Activated CD4-positive, alpha-beta memory T cell treated with anti-CD3 and anti-CD28 coated beads for 36 hours (primary cell): ENCODE results near the gene KCTD16. TPM values are rescaled to one million over a fixed set of nuclear protein-coding genes. Genes with fewer than 3 reads are reported as not detected.

Experiments used
- CTCF ChIA-PET: fragments of 350-600 bp; sonication (Branson Sonifier 250); formaldehyde crosslinking; loops from one replicate; lab custom pipeline; 2021; ENCODE audit warnings: antibody characterized with exemption, inconsistent platforms; lab: Charles Lee
- POLR2A ChIA-PET: fragments of 350-600 bp; sonication (Branson Sonifier 250); formaldehyde crosslinking; loops from one replicate; lab custom pipeline; 2021; ENCODE audit warnings: antibody characterized with exemption; lab: Charles Lee
- DNase-seq: peaks from one replicate; pipeline ENCODE4 v3.0.0-alpha.2; 2020
- H3K27ac Mint-ChIP-seq: one replicate; pipeline ENCODE4 v1.8.0; 2021; ENCODE audit warnings: mixed read lengths
- H3K27me3 Mint-ChIP-seq: one replicate; pipeline ENCODE4 v1.8.0; 2021; ENCODE audit warnings: mixed read lengths
- H3K36me3 Mint-ChIP-seq: one replicate; pipeline ENCODE4 v1.8.0; 2021; ENCODE audit warnings: mixed read lengths
- H3K4me1 Mint-ChIP-seq: one replicate; pipeline ENCODE4 v1.8.0; 2021; ENCODE audit warnings: low read depth, mixed read lengths
- H3K4me3 Mint-ChIP-seq: one replicate; pipeline ENCODE4 v1.8.0; 2021; ENCODE audit warnings: mild to moderate bottlenecking, mixed read lengths
- H3K9me3 Mint-ChIP-seq: one replicate; pipeline ENCODE4 v1.8.0; 2021; ENCODE audit warnings: mixed read lengths
- intact Hi-C: fragments of 100-400 bp; cut with micrococcal nuclease; formaldehyde crosslinking; loops from one replicate; pipeline ENCODE4 v1.15.1; 2023
- total RNA-seq, 2 experiments: library from RNA; stranded (reverse); gene quantifications; one replicate each; pipeline ENCODE4 v1.2.3, GENCODE V29; 2021

KCTD16 gene
- total RNA-seq, 2 experiments from 2014 or later: 0.24 to 0.27 TPM

DNA sequence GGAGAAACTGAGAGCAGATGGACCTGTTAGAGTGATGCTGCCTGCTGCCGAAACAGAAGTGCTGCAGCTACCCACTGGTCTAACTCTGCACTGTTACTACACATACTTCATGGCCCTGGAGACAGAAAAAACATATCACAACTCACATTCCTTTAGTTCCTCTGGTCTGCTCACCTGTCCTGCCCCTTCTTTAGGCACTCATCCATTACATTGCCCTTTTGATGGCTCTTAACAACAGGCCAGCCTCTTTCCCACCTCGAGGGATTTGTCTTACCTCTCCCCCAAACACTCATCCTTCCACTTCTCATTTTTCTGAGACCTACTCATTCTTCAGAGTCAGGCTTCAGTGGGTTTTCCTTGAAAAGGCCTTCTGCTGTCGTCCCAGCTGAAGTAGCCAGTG lies 49.2 kb downstream of the KCTD16 start:
- CTCF ChIA-PET: interaction anchor here (1.3 kb wide), 1 partner anchor 16 kb away, joined by 4 read pairs; no protein-coding TSS in a partner anchor
- H3K36me3 Mint-ChIP-seq: no peaks in the 10 kb centered on the region
- peaks cover 20% of the 10 kb centered on the region for H3K27me3 Mint-ChIP-seq
- DNase-seq: no peak
- no peak overlapping the region for H3K27ac Mint-ChIP-seq
- intact Hi-C loops: no loop called here
- POLR2A ChIA-PET: no interaction called here
- H3K4me1 Mint-ChIP-seq: no peaks in the 10 kb centered on the region
- H3K4me3 Mint-ChIP-seq: no peak overlapping the region
- H3K9me3 Mint-ChIP-seq: no peaks in the 10 kb centered on the region

DNA sequence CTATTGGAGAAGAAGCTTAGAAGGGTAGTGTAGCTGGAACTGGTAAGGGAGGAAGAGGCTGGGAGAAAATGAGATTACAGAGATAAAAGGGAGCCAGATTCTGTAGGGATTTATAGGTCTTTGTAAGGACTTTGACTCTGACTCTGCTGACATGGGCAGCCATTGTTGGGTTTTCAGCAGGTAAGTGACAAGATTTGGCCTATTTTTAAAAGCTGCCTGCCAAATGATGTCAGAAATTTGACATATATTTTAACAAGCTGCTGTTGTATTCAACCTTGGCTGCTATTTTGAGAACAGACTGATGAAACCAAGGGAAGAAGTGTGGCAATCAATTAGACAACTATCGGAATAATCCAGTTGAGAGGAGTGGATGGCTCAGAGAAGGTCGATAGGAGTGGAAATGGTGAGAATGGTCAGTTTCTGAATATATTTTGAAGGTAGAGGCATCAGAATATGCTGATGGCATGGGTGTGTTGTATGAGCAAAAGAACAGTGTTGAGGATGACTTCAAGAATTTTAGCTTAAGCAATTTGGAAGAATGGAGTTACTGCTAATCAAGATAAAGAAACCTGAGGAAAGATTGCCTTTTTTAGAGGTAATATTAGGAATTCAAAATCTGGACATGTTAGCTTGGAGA lies 56.8 kb downstream of the KCTD16 start:
- POLR2A ChIA-PET: no interaction called here
- CTCF ChIA-PET: interaction anchor here (0.8 kb wide), 1 partner anchor 10 kb away, joined by 3 read pairs; no protein-coding TSS in a partner anchor

DNA sequence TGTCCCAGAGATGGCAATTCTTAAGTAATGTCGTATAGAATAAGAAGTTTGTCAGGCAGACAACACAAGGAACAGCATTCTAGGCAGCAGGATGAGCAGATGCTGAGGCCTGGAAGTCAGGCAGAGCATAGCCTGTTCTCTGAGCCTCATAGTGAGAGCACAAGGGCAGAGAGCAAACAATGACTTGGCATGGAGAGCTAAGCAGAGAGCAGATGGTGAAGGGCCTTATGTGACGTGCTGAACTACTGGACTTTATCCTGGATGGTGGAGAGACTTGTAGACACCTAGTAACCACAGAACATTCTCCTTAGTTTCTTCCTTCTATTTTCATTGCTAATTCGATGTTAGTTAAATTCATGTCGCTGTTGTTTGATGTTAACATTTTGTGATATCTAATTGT lies 60.1 kb downstream of the KCTD16 start:
- H3K4me1 Mint-ChIP-seq: no peaks in the 10 kb centered on the region
- no peaks in the 10 kb centered on the region for H3K9me3 Mint-ChIP-seq
- DNase-seq: no peak
- no peak overlapping the region for H3K4me3 Mint-ChIP-seq
- intact Hi-C loops: no loop called here
- CTCF ChIA-PET: no interaction called here
- H3K27me3 Mint-ChIP-seq: peaks cover 4% of the 10 kb centered on the region
- POLR2A ChIA-PET: no interaction called here
- H3K36me3 Mint-ChIP-seq: no peaks in the 10 kb centered on the region
- H3K27ac Mint-ChIP-seq: no peak overlapping the region

More for the DNA sequence above, 56.8 kb downstream of the KCTD16 start:
- Mint-ChIP-seq H3K36me3 (no peaks in the 10 kb centered on the region), H3K4me1 (no peaks in the 10 kb centered on the region), H3K27ac (no peak overlapping the region), H3K4me3 (no peak overlapping the region), H3K27me3 (peaks cover 8% of the 10 kb centered on the region), H3K9me3 (no peaks in the 10 kb centered on the region)
- intact Hi-C loops: no loop called here
- no peak for DNase-seq

- CTCF ChIA-PET: no interaction called here
Measured at GRCh38 chr5:144232285-144232684, 61.6 kb downstream of the KCTD16 start.

DNA sequence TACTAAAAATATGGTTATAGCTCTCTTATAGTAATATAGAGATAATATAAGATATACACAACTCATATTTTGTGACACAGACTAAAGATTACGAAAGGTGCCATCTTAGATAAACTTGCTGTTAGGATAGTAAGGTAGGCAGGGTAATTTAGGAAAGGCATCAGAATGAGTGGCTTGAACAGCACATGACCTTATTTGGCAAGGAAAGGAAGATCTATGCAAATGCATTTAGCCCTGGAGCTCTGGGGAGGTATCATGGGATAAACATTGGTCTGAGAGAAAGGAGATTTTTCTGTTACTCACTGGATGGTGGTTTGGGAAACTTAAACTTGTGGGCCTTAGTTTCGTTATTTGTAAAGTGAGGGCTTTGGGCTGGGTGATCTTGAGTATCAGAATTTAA lies 65.8 kb downstream of the KCTD16 start:
- Mint-ChIP-seq H3K27me3 (peaks cover 9% of the 10 kb centered on the region), H3K9me3 (no peaks in the 10 kb centered on the region), H3K27ac (no peak overlapping the region), H3K36me3 (no peaks in the 10 kb centered on the region), H3K4me1 (no peaks in the 10 kb centered on the region), H3K4me3 (no peak overlapping the region)
- no peak for DNase-seq
- CTCF ChIA-PET: no interaction called here
- intact Hi-C loops: no loop called here
- POLR2A ChIA-PET: no interaction called here

More at GRCh38 chr5:144232285-144232684, 61.6 kb downstream of the KCTD16 start:
- no peaks in the 10 kb centered on the region for H3K36me3 Mint-ChIP-seq
- no peaks in the 10 kb centered on the region for H3K9me3 Mint-ChIP-seq
- no peak for DNase-seq
- POLR2A ChIA-PET: no interaction called here
- H3K4me1 Mint-ChIP-seq: no peaks in the 10 kb centered on the region
- H3K27ac Mint-ChIP-seq: no peak overlapping the region
- intact Hi-C loops: no loop called here
- H3K4me3 Mint-ChIP-seq: no peak overlapping the region
- peaks cover 9% of the 10 kb centered on the region for H3K27me3 Mint-ChIP-seq

- Mint-ChIP-seq H3K9me3 (no peaks in the 10 kb centered on the region), H3K36me3 (no peaks in the 10 kb centered on the region), H3K27ac (no peak overlapping the region), H3K27me3 (peaks cover 9% of the 10 kb centered on the region), H3K4me1 (no peaks in the 10 kb centered on the region), H3K4me3 (no peak overlapping the region)
- intact Hi-C loops: no loop called here
- ChIA-PET CTCF (no interaction called here), POLR2A (no interaction called here)
- no peak for DNase-seq
Measured at GRCh38 chr5:144237851-144238250, 67.2 kb downstream of the KCTD16 start.

DNA sequence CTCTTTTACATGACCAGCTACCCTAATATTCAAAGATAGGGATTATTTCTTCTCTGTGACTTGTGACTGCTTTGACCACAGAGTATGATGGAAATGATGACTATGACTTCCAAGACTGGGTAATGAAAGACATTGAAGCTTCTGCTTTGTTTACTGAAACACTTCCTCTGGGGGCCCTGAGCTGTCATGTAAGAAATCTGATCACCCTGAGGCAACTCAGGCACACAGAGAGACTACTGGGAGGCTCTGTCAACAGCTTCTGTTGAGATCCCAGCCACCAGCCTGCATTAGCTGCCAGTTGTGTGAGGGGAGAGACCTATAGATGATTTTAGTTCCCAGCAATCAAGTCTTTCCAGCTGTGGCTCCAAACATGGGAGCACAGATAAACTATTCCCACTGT lies 76.5 kb downstream of the KCTD16 start:
- CTCF ChIA-PET: no interaction called here
- POLR2A ChIA-PET: no interaction called here
- no peak overlapping the region for H3K4me3 Mint-ChIP-seq
- intact Hi-C loops: no loop called here
- H3K36me3 Mint-ChIP-seq: no peaks in the 10 kb centered on the region
- no peak overlapping the region for H3K27ac Mint-ChIP-seq
- peaks cover 3% of the 10 kb centered on the region for H3K27me3 Mint-ChIP-seq
- no peaks in the 10 kb centered on the region for H3K4me1 Mint-ChIP-seq
- no peak for DNase-seq
- no peaks in the 10 kb centered on the region for H3K9me3 Mint-ChIP-seq

- Mint-ChIP-seq H3K27me3 (peaks cover 3% of the 10 kb centered on the region), H3K4me3 (no peak overlapping the region), H3K4me1 (no peaks in the 10 kb centered on the region), H3K36me3 (no peaks in the 10 kb centered on the region), H3K9me3 (no peaks in the 10 kb centered on the region), H3K27ac (no peak overlapping the region)
- ChIA-PET CTCF (no interaction called here), POLR2A (no interaction called here)
- intact Hi-C loops: no loop called here
- DNase-seq: no peak
Measured at GRCh38 chr5:144248015-144248414, 77.3 kb downstream of the KCTD16 start.

DNA sequence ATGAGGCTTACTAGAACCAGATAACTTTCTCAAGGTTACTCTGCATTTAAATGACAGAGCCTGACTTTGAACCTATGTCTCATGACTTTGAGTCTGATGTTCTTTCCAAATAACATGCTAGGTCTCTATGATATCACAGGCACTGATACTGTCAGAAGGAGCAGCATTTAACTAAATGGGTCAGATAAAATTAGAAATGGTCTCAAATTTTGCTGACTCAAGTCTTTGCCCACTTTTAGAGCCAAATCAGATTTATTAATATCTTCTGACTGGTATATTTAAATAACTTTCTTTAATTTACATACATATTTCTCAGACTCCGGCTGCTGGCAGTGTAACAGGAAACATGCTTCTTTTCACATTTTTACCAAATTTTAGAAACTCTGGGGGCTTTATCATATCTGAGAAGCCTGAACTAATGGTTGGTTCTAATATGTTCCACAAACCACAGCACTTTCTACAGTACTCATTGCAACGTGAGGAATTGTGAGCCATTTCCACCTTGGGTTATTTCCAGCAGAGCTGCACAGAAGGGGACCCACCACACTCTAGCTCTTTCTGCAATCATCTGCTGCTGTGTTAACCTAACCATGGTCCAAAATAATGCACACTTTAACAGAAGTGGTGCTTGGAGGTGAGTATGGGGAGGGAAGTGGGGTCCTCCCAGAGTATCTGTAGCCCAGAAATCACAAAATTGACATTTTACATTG lies 79.2 kb downstream of the KCTD16 start:
- POLR2A ChIA-PET: no interaction called here
- Mint-ChIP-seq H3K4me3 (no peak overlapping the region), H3K27me3 (peaks cover 3% of the 10 kb centered on the region), H3K36me3 (no peaks in the 10 kb centered on the region), H3K4me1 (no peaks in the 10 kb centered on the region), H3K9me3 (no peaks in the 10 kb centered on the region), H3K27ac (no peak overlapping the region)
- no peak for DNase-seq
- intact Hi-C loops: no loop called here
- CTCF ChIA-PET: no interaction called here

GRCh38 chr5:144254552-144254951 lies 83.9 kb downstream of the KCTD16 start:
- Mint-ChIP-seq H3K9me3 (no peaks in the 10 kb centered on the region), H3K36me3 (no peaks in the 10 kb centered on the region), H3K4me1 (no peaks in the 10 kb centered on the region), H3K4me3 (no peak overlapping the region), H3K27me3 (peaks cover 4% of the 10 kb centered on the region), H3K27ac (no peak overlapping the region)
- ChIA-PET CTCF (no interaction called here), POLR2A (no interaction called here)
- DNase-seq: no peak
- intact Hi-C loops: no loop called here

GRCh38 chr5:144260121-144260520 lies 89.4 kb downstream of the KCTD16 start:
- ChIA-PET POLR2A (no interaction called here), CTCF (no interaction called here)
- no peak for DNase-seq
- intact Hi-C loops: no loop called here
- no peak overlapping the region for H3K4me3 Mint-ChIP-seq
- H3K27ac Mint-ChIP-seq: no peak overlapping the region
- no peaks in the 10 kb centered on the region for H3K36me3 Mint-ChIP-seq
- H3K4me1 Mint-ChIP-seq: no peaks in the 10 kb centered on the region
- H3K27me3 Mint-ChIP-seq: peaks cover 9% of the 10 kb centered on the region
- no peaks in the 10 kb centered on the region for H3K9me3 Mint-ChIP-seq

GRCh38 chr5:144265643-144266247 lies 95.1 kb downstream of the KCTD16 start:
- Mint-ChIP-seq H3K36me3 (peaks cover 2% of the 10 kb centered on the region), H3K4me3 (no peak overlapping the region), H3K9me3 (peaks cover 9% of the 10 kb centered on the region), H3K27ac (no peak overlapping the region), H3K27me3 (peaks cover 19% of the 10 kb centered on the region), H3K4me1 (no peaks in the 10 kb centered on the region)
- CTCF ChIA-PET: no interaction called here
- no peak for DNase-seq
- intact Hi-C loops: no loop called here
- POLR2A ChIA-PET: no interaction called here
